Loucy (cell line): ENCODE results near the gene PDHB.

Source experiments
- CTCF ChIP-seq: fragments of 200-600 bp; sonication (generic); conservative IDR thresholded peaks from 2 replicates; pipeline ENCODE4 v1.5.1; 2014; ENCODE audit warnings: mild to moderate bottlenecking, antibody characterized with exemption, low read length
- EZH2phosphoT487 ChIP-seq: fragments of 200-600 bp; IDR thresholded peaks from 2 replicates; pipeline ENCODE4 v1.6.1; 2018; ENCODE audit warnings: antibody characterized with exemption, mild to moderate bottlenecking, moderate library complexity, borderline replicate concordance

GRCh38 chr3:58473275-58473674 is 39.6 kb upstream of the PDHB start:
- TF ChIP-seq CTCF (no peak), EZH2phosphoT487 (no peak)
